Hepatic stellate cell (primary cell): ENCODE measurements around the gene FUCA2.
A peak's percentile ranks its signal among the peaks of the same experiment; 100 is the strongest.

ENCODE experiments used
- DNase-seq: peaks from one replicate; pipeline ENCODE4 v3.0.0; 2011; ENCODE audit warnings: low spot score

FUCA2 gene

DNA sequence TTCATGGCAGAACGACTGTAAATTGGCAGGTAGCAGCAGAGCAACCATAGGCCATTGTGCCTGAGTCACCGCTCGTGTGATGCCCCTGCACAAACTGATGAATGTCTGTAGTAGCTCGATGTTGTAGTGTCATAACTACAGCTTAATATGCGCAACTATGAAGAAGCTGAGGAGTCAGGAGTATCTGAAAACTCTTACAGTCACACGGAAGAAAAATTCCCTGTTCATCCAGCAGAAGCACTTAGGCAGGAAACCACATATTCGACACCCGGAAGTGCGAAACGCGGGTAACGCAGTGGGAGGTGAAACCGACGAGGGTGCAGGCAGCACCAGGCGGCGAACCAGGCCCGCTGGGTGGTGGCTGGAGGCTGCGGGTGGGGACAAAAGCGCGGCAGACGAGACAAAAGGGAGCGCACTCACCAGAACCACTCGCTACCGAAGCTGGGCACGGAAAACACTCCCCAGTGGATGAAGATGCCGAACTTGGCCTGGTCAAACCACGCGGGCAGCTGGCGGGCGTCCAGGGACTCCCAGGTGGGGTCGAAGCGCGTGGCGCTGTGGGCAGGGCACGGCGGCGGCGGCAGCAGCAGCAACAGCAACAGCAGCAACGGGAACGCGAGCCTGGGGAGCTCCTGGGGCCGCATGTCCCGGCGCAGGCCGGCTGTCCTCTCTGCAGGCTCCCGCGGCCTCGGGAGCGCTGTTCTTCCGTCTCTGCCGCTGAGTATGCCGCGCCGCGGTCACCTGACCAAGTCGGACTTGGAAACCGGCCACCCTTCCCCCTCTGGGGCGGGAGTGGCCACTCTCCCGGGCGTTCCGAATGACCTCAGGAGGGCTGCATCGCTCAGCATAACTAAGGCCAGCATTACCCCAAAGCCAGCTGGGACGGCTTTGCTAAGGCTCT is at the start of gene FUCA2:
TSS of gene FUCA2 (minus strand) at position 730 of the 901 bp plus-strand sequence. CDS start at position 644, 86 bp downstream.
- peak; percentile 79 for DNase-seq

- DNase-seq, result no peak
These were observed 49.7 kb upstream of the FUCA2 start for GRCh38 chr6:143561105-143561704.

GRCh38 chr6:143559051-143559660 is 47.6 kb upstream of the FUCA2 start:
- no peak for DNase-seq

DNA sequence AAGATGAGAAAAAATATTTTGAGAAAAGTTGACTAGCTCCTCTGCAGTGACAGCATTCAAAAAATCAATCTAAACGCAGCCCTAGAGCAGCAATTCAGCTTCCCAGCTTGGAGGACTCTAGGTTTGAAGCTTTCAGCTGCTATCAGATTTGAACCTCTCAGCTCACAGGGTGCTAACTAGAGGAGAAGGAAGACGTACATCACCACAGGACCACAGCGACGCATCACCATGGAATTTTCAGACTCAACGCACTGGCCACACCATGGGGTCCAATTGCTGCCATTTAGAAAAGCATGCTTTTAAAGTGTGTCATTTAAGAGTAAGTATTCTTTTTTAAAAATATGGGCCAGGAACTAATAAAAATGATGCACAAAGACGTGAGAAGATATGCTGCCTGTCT is 45.0 kb upstream of the FUCA2 start:
- peak; percentile 69 for DNase-seq

GRCh38 chr6:143555582-143555981 is 44.1 kb upstream of the FUCA2 start:
- DNase-seq, result no peak

DNA sequence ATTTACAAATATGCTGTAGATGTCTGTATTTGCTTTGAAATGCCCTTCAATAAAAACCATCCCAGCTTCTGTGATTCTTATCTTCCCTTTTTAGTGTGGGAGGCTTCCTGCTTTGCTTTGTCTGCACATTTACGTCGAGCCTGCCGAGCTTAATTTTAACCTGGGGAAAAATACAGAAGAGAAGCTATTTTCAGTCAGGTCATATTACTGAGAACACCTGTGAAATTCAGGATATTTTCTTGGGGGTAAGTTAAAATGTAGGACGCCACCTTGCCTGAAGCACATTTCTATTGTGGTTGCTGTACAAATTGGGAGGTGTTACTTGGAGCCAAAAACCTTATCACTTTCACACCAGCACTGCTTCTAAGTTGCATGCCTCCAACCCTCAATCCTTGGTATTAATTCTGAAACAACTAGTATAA is 43.6 kb upstream of the FUCA2 start:
- DNase-seq, result no peak

- no peak for DNase-seq
These were observed 41.8 kb upstream of the FUCA2 start for GRCh38 chr6:143553337-143553736.

- DNase-seq, result no peak
These were observed 38.4 kb upstream of the FUCA2 start for GRCh38 chr6:143549949-143550268.

DNA sequence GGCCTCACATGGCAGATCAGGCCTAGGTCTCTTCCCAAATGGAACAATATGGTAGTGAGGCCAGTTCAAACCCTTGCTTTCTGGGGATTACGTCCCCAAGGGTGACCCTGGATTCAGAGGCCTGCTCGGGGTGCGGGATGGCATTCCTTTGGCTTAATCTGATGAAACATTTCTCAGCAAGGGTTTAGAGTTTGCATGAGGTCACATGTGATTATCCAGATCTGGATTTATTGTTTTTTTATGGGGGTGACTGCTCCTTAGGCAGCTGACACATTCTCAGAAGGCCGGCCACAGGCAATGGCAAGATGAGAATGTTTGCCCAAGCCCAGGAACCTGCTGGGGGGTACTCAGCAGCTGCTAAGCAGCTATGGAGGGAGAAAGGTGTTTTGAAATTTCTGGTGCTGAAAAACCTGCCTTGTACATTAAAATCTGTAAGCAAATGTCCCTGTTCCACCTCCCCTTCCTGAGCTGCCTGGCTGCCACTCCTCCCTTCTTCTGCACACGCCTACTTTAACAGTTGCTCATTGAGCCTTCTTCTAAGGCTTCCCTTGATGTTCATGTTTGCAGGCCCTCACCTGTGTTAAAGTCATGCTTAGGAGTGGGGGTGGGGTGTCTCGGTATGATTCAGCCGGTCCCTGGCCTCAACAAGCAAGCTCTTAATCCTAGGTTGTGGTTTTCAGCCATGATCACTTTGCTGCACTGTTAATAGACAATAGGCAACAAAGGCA is 37.9 kb upstream of the FUCA2 start:
- DNase-seq, result no peak

GRCh38 chr6:143546599-143546998 is 35.1 kb upstream of the FUCA2 start:
- DNase-seq, result no peak

DNA sequence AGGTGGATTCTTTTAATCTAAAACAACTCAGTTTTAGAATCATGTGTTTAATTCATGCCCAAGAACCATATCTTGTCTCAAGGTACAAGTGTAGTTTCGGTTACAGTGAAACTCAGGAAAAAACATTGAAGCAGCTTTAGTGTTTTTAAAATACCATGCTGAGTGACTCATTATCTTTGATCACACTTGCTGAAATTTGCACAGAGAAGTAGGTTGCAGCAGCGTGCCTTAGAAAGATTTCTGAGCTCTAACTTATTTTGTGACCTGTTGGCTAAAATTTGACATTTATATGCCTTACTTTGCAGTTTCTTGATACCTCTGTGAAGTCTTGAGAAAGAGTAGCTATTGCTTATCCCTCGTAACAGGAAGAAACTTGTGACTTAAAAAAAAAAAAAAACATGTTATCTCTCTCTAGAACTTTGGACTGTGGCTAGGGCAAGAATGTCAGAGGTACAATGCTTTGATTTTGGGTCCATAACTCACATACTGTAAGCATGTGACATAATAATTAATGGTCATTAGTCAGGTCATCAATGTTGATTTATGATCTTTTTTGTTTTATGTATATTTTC is 34.5 kb upstream of the FUCA2 start:
- DNase-seq, result no peak

GRCh38 chr6:143545165-143545564 is 33.6 kb upstream of the FUCA2 start:
- no peak for DNase-seq

- DNase-seq, result no peak
These were observed 32.6 kb upstream of the FUCA2 start for GRCh38 chr6:143544011-143544696.

DNA sequence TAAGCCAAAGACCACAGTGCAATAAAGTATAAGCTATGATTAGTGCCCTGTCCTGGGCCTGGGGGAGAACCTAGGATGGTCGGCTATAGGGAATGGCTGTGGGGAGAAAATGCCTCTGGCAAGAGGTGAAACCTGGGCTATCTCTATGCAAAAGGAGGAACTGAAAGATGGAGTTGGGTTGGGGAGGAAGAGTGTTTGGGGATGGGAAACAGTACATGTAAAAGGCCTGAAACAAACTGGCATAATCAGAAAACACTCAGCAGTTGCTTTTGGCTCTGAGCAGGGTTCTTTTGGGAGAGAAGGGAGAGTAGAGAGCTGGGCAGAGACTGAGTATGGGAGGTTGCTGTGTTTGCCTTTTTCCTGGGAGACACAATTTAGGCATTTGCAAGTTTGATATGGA is 31.9 kb upstream of the FUCA2 start:
- DNase-seq, result no peak

GRCh38 chr6:143542888-143543287 is 31.4 kb upstream of the FUCA2 start:
- no peak for DNase-seq

DNA sequence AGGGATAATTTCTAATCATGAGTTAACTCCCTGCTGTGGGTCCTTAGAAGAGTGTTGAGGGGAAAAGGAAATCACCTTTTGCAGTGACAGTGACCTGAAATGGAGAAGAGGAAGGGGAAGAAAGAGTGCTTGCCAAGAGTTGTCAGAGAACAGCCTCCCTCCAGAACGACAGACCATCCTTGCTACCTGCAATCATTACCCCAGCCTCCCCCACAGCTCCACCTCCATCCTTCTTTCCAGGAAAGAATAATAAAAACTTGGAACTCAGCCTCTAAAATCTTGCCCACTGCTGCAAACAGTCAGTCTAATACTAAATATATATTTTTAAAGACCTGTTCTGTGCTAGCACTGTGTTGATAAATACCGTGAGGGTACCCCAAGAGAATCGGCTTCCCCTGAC is 28.7 kb upstream of the FUCA2 start:
- no peak for DNase-seq

GRCh38 chr6:143539734-143540133 is 28.2 kb upstream of the FUCA2 start:
- no peak for DNase-seq

DNA sequence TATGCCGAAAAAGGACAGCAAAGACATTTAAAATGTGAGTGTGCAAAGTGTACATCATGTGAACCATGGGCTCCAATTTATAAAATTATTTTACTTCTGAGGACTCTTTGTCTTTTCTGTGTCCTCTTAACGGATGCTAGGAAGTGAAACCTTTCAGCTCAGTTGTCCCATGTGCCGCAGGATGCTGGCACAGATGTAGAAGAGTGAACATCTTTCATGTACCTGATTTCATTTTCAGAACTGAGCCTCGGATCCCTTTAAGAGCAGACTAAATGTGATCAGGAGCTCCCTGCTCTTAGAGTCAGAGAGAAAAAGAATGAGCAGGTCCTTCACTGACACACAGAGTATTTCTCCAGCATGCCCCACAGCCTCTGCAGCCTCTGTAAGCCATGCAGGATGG is 27.6 kb upstream of the FUCA2 start:
- DNase-seq, result no peak

DNA sequence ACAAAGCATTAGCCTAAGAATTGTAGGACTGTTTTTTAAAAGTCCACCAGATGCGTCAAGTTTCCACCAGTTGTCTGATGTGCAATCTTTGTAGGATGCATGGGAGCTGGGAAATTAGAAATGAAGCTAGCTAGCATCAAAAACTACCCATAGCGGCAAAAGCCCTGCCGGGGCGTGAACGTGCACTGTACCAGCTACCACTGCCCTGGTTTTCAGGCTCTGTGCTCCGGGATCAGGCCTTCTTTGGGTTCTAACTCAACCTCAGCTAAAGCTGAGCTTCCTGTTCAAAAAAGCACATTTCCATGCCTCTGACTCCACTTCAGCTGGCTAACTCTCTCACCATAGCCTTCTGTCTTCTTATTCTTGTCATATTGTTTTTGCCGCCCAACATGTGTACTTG is 26.9 kb upstream of the FUCA2 start:
- no peak for DNase-seq

DNA sequence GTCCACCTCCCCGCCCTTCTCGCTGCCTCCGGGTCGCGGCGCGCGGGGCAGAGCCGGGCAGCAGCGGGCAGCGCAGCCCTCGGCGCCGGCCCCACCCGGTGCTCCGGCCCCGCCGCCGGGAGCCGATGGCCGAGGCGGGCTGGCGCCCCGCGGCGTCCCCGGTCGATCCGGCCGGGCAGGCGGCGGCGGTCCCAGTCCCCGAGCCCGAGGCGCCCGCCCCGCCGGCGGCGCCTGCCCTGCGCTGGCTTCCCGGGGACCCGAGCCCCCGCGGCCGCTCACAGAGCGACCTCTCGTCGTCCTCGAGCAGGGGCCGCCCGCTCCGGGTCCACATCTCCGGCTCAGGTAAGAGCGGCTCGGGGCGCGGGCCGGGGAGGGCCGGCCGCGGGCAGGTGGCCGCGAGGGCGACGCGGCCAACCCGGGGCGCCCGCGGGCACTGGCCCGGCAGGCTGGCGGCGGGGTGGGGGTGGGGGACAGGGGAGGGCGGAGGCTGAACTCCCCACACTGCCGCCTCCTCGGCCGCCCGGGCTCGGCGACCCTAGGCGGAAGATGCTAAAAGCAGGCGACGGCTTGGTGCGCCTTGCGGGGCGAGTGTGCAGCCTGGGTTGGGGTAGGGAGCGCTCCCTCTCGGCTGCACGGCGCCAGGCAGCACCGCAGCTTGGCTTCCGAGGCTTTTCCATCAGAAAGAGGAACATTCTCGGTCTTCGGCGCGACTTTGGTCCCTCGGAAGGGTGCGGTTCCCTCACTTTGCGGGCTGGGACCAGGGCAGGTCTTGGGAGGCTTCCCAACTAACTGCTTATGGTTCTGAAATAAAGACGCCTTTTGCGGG is 25.6 kb upstream of the FUCA2 start:
- DNase-seq, result peak; percentile 58

DNA sequence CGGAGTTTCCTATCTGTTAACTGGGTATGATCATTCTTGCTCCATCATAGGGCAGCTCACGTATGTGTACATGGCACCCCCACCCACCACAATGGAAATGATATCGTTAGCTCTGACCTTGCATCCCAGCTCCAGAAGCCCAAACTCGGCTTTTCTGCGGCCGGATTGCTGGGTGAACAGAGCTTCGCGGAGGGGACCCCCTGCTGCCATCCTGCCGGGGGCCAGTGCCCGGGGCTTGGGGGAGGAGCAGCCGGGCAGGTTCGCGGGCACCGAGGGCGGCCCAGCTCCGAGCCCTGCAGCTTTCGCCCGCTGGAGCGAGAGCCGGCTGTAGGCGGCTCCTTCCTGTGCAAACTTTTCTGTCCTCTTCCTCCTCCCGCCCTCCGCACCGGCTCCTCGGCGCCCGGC is 24.9 kb upstream of the FUCA2 start:
- DNase-seq, result no peak
